HG03558 (cell line): Measurements from ENCODE around the gene SOS1.
A peak's percentile ranks its signal among the peaks of the same experiment; 100 is the strongest.
"Not testable (repeated sequence)": the region's sequence is repeated elsewhere in the genome, so short reads cannot be mapped to it uniquely, and the experiment has no call there.

Experiments used
- ATAC-seq: cut with Tn5 transposase; IDR thresholded peaks from one replicate; pipeline ENCODE4 v1.9.1; 2021; ENCODE audit warnings: moderate number of reproducible peaks; ENCODE audit not compliant: unreplicated experiment; ENCODE audit errors: extremely low read depth

SOS1 gene

GRCh38 chr2:39107724-39108273, 13.1 kb downstream of the SOS1 start:
- ATAC-seq, result no peak

DNA sequence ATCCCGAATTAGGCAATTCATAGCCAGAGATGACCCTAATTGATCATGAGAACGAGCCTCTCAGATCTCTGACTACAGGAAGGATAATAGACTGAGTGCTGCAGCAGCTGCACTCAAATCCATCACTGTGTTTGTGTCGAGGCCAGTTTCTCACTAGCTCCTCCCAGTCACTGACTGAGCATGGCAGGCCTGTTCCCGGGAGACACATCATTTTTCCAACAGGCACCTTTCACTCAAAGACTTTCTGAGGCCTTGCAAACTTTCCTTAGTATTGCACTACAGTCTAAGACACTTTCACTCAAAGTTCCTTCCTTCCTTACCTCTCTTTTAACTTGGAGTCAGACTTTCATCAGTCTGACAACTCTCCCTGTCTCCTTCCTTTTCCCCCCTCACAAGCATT, 13.7 kb downstream of the SOS1 start:
- ATAC-seq, result no peak

DNA sequence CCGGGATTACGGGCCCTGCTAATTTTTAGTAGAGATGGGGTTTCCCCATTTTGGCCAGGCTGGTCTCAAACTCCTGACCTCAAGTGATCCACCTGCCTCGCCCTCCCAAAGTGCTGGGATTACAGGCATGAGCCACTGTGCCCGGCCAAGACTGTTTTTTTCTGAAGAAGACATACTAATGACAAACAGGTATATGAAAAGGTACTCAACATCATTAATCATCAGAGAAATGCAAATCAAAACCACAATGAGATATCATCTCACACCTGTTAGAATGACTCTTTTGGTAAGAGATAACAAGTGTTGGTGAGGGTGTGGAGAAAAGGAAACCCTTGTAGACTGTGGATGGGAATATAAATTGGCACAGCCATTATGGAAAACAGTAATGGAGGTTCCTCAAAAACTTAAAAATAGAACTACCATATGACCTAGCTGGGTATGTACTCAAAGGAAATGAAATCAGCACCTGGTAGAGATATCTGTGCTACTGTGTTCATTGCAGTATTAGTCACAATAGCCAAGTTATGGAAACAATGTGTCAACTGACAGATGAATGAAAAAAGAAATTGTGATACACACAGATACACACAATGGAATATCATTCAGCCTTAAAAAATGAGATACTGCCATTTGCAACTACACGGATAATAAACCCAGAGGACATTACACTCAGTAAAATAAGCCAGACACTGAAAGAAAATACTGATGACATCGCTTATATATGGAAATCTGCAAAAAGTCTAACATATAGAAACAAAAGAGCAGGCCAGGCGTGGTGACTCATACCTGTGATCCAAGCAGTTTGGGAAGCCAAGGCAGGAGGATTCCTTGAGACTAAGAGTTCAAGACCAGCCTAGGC, 20.8 kb downstream of the SOS1 start:
- peak; percentile 48 for ATAC-seq

GRCh38 chr2:39099310-39099869, 21.5 kb downstream of the SOS1 start:
- no peak for ATAC-seq

GRCh38 chr2:39095624-39096023, 25.2 kb downstream of the SOS1 start:
- ATAC-seq, result no peak

DNA sequence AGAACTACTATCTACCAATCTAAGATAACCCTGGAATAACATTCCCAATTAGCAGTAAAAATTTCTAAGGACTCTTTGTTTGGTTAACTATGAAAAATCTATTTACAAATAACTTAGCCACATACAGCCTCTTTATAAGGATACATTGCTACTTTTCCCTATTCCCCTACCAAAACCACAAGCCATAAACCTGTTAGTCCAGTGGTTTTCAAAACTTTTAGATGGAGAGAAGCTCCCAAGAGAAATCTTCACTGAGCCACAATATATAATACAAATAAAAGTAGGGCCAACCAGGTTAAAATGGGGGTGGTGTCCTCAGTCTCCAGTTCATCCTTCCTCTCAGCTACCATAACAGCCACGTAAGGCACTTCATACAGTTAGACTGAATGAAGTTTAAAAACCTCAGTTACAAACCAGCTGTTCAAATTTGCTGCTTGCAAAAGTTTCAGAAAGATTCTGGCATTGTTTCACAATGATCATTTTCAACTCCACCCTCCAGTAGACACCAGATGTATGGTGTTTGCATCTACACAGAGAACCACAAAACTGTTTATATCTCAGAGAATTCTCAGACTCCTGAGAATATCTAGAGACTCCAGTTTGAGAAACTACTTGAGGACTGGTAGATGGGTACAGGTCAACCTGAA, 26.0 kb downstream of the SOS1 start:
- peak; percentile 83 for ATAC-seq

GRCh38 chr2:39093218-39093898, 27.5 kb downstream of the SOS1 start:
- no peak for ATAC-seq

DNA sequence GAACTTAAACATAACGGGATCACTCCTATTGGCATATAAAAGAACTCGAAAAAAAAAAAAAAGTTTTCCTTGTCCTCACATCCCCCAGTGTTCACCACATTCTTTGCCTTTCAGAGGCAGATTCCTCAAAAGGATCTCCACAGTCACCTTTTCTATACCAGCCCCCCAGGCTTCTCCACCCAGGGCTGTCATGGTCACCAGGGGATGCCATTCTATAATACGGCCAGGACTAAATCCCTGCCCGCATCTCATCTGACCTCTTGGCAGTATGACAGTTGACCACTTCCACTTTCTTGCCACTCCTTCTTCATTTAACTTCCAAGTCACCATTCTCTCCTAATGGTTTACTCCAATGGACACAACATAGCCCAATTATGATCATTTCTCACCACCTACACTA, 29.3 kb downstream of the SOS1 start:
- ATAC-seq, result no peak

DNA sequence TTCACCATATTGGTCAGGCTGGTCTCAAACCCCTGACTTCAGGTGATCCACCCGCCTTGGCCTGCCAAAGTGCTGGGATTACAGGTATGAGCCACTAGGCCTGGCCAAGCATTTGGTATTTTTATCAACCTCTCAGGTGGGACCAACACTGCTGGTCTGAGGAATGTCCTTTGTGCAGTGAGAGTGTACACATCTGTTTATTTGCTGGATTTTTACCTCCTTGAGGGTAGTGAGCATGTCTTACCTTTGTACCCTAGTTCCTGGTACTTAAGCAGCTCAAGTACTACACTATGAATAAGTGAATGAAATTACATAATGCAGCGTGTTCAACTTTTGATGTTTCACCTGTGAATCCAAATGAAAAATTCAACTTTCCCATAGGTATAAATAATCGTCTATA, 29.8 kb downstream of the SOS1 start:
- no peak for ATAC-seq

- ATAC-seq, result no peak
Measured at GRCh38 chr2:39080152-39080551, 40.7 kb downstream of the SOS1 start.

DNA sequence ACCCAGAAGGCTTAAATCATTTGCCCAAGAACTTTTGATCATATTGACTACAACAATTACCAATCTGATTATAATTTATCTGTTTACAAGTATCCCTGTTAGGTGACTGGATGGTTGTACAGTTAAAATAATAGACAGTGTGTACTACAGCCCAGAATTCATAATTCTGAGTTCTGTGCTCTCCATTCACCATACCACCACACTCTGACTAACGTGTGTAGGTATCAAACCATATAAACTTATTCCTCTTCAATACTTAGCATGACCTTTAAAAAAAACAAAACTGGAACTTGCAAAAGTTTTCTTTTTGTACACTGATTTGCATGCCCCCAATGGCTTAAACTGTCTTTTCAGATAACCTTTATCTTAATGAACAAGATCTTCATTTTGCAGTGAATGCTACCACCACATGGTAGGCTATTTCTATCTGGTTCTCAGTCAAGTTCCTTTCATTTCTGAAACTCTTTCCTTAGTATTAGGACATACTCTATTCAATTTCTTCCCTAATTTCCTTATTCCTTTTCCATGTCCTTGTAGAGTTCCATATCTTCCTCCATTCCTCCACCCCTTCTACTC, 50.9 kb downstream of the SOS1 start:
- ATAC-seq, result no peak

DNA sequence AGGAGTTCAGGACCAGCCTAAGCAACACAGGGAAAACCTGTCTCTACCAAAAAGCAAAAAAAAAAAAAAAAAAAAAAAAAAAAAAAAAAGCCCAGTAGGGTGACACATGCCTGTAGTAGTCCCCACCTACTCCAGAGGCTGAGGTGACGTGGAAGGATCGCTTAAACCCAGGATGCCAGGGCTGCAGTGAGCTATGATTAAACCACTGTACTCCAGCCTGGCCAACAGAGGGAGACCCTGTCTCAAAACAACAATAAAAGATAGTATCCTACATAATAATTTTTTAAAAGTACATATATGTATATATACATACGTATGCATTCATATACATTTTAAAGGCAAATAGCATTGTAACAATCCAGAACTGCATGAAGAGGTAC, 51.7 kb downstream of the SOS1 start:
- no peak for ATAC-seq

GRCh38 chr2:39068299-39069135, 52.3 kb downstream of the SOS1 start:
- ATAC-seq, result no peak

DNA sequence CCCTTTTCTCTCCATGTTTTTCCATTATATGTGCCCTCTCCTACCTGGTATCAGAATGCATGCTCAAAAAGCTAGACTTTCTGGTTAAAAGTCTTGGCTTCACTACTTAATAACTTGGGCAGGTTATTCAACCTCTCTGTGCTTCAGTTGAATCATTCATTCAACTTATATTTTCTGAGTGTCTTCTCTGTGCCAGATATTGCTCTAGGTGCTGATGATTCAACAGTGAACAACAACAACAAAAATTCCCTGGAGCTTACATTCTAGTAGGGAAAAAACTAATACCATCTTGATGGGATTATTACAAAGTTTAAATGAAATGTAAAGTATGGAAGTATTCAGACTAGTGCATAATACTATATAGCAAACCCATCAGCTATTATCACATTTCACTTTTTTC, 55.2 kb downstream of the SOS1 start:
- no peak for ATAC-seq

DNA sequence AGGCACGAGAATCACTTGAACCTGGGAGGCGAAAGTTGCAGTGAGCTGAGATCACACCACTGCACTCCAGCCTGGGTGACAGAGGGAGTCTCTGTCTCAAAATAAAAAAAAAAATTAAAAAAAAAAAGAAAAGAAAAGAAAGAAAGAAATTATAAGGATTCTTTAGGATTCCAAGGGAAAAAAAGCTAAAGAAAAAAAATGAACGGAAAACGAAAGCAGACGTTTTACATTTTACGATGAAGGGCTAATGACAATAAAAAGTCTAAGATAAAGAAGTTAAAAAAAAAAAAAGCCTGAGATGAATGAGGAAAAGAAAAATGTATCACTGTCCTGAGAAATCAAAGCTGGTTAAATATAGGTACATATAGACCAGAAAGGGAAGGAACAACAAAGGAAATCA, 58.5 kb downstream of the SOS1 start:
- ATAC-seq, result no peak

DNA sequence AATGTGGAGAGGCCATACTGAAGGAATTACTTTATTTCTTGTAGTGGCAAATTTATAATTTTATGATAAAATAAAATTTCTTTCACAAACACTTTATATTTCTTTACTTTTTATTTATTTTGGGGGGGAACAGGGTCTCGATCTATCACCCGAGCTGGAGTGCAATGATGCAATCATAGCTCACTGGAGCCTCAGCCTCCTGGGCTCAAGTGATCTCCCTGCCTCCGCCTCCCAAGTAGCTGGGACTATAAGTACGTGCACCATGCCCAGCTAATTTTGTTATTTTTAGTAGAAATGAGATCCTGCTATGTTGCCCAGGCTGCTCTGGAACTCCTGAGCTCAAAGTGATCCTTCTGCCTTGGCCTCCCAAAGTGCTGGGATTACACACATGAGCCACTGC, 59.6 kb downstream of the SOS1 start:
- no peak for ATAC-seq

- no peak for ATAC-seq
Measured at GRCh38 chr2:39059366-39059952, 61.4 kb downstream of the SOS1 start.

GRCh38 chr2:39058101-39058500, 62.8 kb downstream of the SOS1 start:
- no peak for ATAC-seq

DNA sequence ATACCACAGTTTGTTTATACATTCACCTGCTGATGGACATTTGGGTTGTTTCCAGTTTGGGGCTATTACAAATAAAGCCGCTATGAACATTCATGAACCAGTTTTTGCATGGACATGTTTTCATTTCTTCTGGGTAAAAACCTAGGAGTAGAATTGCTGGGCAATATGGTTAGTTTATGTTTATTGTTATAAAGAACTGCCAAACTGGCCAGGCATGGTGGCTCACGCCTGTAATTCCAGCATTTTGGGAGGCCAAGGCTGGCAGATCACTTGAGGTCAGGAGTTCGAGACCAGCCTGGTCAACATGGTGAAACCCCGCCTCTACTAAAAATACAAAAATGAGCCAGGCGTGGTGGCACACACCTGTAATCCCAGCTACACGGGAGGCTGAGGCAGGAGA, 68.2 kb downstream of the SOS1 start:
- not testable (repeated sequence) for ATAC-seq
